GM23338 (cell line): ENCODE results near the gene BCL2. TPM values are rescaled to one million over a fixed set of nuclear protein-coding genes. Genes with fewer than 3 reads are reported as not detected.

Experiments used
- ATAC-seq: fragments of 200-7000 bp; cut with Tn5 transposase; 3 replicates; pipeline ENCODE4 v1.9.1; 2020
- DNase-seq: peaks from one replicate; pipeline ENCODE4 v3.0.0-alpha.2; 2015; ENCODE audit warnings: low spot score
- H2AFZ ChIP-seq: fragments of 200-600 bp; sonication (generic); 2 replicates; pipeline ENCODE4 v1.8.0; 2016; ENCODE audit warnings: antibody characterized with exemption, mild to moderate bottlenecking, moderate library complexity
- H3F3A ChIP-seq: fragments of 200-600 bp; sonication (generic); replicated peaks from 2 replicates; pipeline ENCODE4 v1.8.0; 2017; ENCODE audit warnings: antibody characterized with exemption, mixed run types, low read depth
- H3K27ac ChIP-seq: fragments of 200-600 bp; sonication (generic); 2 replicates; pipeline ENCODE4 v1.6.1; 2016; ENCODE audit warnings: low read depth
- H3K27me3 ChIP-seq: fragments of 200-600 bp; sonication (generic); 2 replicates; pipeline ENCODE4 v1.8.0; 2016; ENCODE audit warnings: mild to moderate bottlenecking, mixed run types, moderate library complexity; ENCODE audit not compliant: insufficient read depth
- H3K36me3 ChIP-seq: fragments of 200-600 bp; sonication (generic); 2 replicates; pipeline ENCODE4 v1.8.0; 2016; ENCODE audit warnings: mild to moderate bottlenecking; ENCODE audit not compliant: insufficient read depth
- H3K4me1 ChIP-seq: fragments of 200-600 bp; sonication (generic); 2 replicates; pipeline ENCODE4 v1.8.0; 2016; ENCODE audit warnings: mild to moderate bottlenecking, moderate library complexity; ENCODE audit not compliant: insufficient read depth
- H3K4me2 ChIP-seq: fragments of 200-600 bp; sonication (generic); 2 replicates; pipeline ENCODE4 v1.7.1; 2017; ENCODE audit warnings: mixed run types
- H3K4me3 ChIP-seq: fragments of 200-600 bp; sonication (generic); 2 replicates; pipeline ENCODE4 v1.6.1; 2016; ENCODE audit warnings: mixed run types
- H3K79me2 ChIP-seq: fragments of 200-600 bp; sonication (generic); replicated peaks from 2 replicates; pipeline ENCODE4 v1.8.0; 2017; ENCODE audit warnings: mild to moderate bottlenecking; ENCODE audit not compliant: insufficient read depth
- H3K9me2 ChIP-seq: fragments of 200-600 bp; sonication (generic); 2 replicates; pipeline ENCODE4 v1.8.0; 2017; ENCODE audit not compliant: insufficient read depth
- H4K20me1 ChIP-seq: fragments of 200-600 bp; sonication (generic); replicated peaks from 2 replicates; pipeline ENCODE4 v1.8.0; 2017; ENCODE audit warnings: mild to moderate bottlenecking; ENCODE audit not compliant: insufficient read depth
- H3K27ac Mint-ChIP-seq: 2 replicates; pipeline ENCODE4 v1.8.0; 2020; ENCODE audit warnings: inconsistent platforms, mild to moderate bottlenecking, moderate library complexity, mixed read lengths
- H3K27me3 Mint-ChIP-seq: 3 replicates; pipeline ENCODE4 v1.8.0; 2022; ENCODE audit warnings: low read depth, mild to moderate bottlenecking, moderate library complexity, mixed read lengths, inconsistent platforms; ENCODE audit not compliant: insufficient read depth, poor library complexity
- H3K36me3 Mint-ChIP-seq: 3 replicates; pipeline ENCODE4 v1.8.0; 2021; ENCODE audit warnings: low read depth, mild to moderate bottlenecking, inconsistent platforms, moderate library complexity, mixed read lengths
- H3K4me1 Mint-ChIP-seq: 3 replicates; pipeline ENCODE4 v1.8.0; 2020; ENCODE audit warnings: mild to moderate bottlenecking, inconsistent platforms, mixed read lengths
- H3K4me3 Mint-ChIP-seq: 3 replicates; pipeline ENCODE4 v1.8.0; 2021; ENCODE audit warnings: moderate library complexity, mild to moderate bottlenecking, inconsistent platforms, mixed read lengths
- H3K9me3 Mint-ChIP-seq: 3 replicates; pipeline ENCODE4 v1.8.0; 2020; ENCODE audit warnings: moderate library complexity, mild to moderate bottlenecking, inconsistent platforms, mixed read lengths
- CTCF ChIP-seq, 2 experiments: fragments of 200-600 bp in 1 of 2; sonication (generic) in 1 of 2; conservative IDR thresholded peaks; 2 replicates each; pipeline versions ENCODE4 v1.5.1 to v1.6.1; 2016 to 2017; ENCODE audit warnings: antibody characterized with exemption in 2 of 2, low read depth in 2 of 2, mild to moderate bottlenecking in 2 of 2, moderate library complexity in 1 of 2
- EZH2 ChIP-seq: fragments of 200-600 bp; sonication (generic); IDR thresholded peaks from one replicate; pipeline ENCODE4 v1.8.0; 2017; ENCODE audit warnings: antibody characterized with exemption, mild to moderate bottlenecking, low read depth; ENCODE audit not compliant: unreplicated experiment
- EZH2phosphoT487 ChIP-seq: fragments of 200-600 bp; sonication (generic); IDR thresholded peaks from one replicate; pipeline ENCODE4 v1.8.1; 2018; ENCODE audit warnings: antibody characterized with exemption; ENCODE audit not compliant: unreplicated experiment
- JUNB ChIP-seq: IDR thresholded peaks from one replicate; pipeline ENCODE4 v1.6.1; 2016; ENCODE audit warnings: antibody characterized with exemption; ENCODE audit not compliant: unreplicated experiment
- NANOG ChIP-seq: IDR thresholded peaks from 2 replicates; pipeline ENCODE4 v1.6.1; 2016; ENCODE audit warnings: antibody characterized with exemption, borderline replicate concordance
- POLR2AphosphoS5 ChIP-seq: IDR thresholded peaks from 2 replicates; pipeline ENCODE4 v1.6.1; 2016; ENCODE audit warnings: antibody characterized with exemption, low read depth
- REST ChIP-seq: IDR thresholded peaks from one replicate; pipeline ENCODE4 v1.6.1; 2018; ENCODE audit warnings: antibody characterized with exemption; ENCODE audit not compliant: unreplicated experiment
- STAT1 ChIP-seq: IDR thresholded peaks from one replicate; pipeline ENCODE4 v1.6.1; 2016; ENCODE audit warnings: antibody characterized with exemption; ENCODE audit not compliant: unreplicated experiment
- ZNF114 ChIP-seq: fragments of 250-450 bp; sonication (Bioruptor Pico); IDR thresholded peaks from 2 replicates; pipeline ENCODE4 v1.5.0; 2020; ENCODE audit warnings: mild to moderate bottlenecking, moderate library complexity
- ZNF331 ChIP-seq: fragments of 250-450 bp; sonication (Bioruptor Pico); IDR thresholded peaks from 2 replicates; pipeline ENCODE4 v1.5.0; 2020; ENCODE audit warnings: low read depth, mild to moderate bottlenecking, moderate library complexity
- ZNF462 ChIP-seq: fragments of 250-450 bp; sonication (Bioruptor Pico); IDR thresholded peaks from 2 replicates; pipeline ENCODE4 v1.5.0; 2020; ENCODE audit warnings: mild to moderate bottlenecking, moderate library complexity
- polyA plus RNA-seq: library from polyadenylated mRNA; unstranded; fragments of >200 nt; fragmentation: Nextera tagmentation; extraction: Ambion mirVana; gene quantifications from 2 replicates; pipeline ENCODE4 v1.2.1, GENCODE V29; 2016
- total RNA-seq: library from RNA; depleted of rRNA; stranded (reverse); fragments of >200 nt; shearing (Covaris generic); gene quantifications from 2 replicates; pipeline ENCODE4 v1.2.3, GENCODE V29; 2014

Gene BCL2
- total and polyA plus RNA-seq, 2 experiments from 2014 or later: 1.2 to 4.0 TPM

GRCh38 chr18:63322206-63322605 lies 2.6 kb upstream of the BCL2 start:
- no peak overlapping the region for H3K4me2 ChIP-seq
- Mint-ChIP-seq H3K27me3 (peaks cover 31% of the 10 kb centered on the region), H3K36me3 (no peaks in the 10 kb centered on the region; the same call in 2 of the 3 replicates), H3K27ac (no peak overlapping the region), H3K4me1 (peaks cover 25% of the 10 kb centered on the region), H3K9me3 (no peaks in the 10 kb centered on the region; the same call in 2 of the 3 replicates), H3K4me3 (no peak overlapping the region)
- H2AFZ ChIP-seq: peak overlapping the region; percentile 19; the same call in 1 of the 2 replicates
- H3K4me1 ChIP-seq: peaks cover 25% of the 10 kb centered on the region
- peaks cover 39% of the 10 kb centered on the region for H3K27me3 ChIP-seq
- H3K27ac ChIP-seq: no peak overlapping the region
- no peaks in the 10 kb centered on the region for H4K20me1 ChIP-seq
- peaks cover 7% of the 10 kb centered on the region; the same call in 1 of the 2 replicates for H3F3A ChIP-seq
- TF ChIP-seq EZH2 (no peak), POLR2AphosphoS5 (no peak), ZNF114 (CRISPR knock-in tag) (no peak), ZNF331 (no peak), JUNB (no peak), CTCF (conservative IDR thresholded peaks at IDR 0.05; ENCODE audit: low read depth in 2 of 2) (no peak), REST (no peak), STAT1 (no peak), NANOG (no peak), EZH2phosphoT487 (no peak), ZNF462 (CRISPR knock-in tag) (no peak)
- no peaks in the 10 kb centered on the region for H3K9me2 ChIP-seq
- ATAC-seq (no peak), DNase-seq (no peak)
- no peaks in the 10 kb centered on the region for H3K36me3 ChIP-seq
- H3K4me3 ChIP-seq: no peak overlapping the region
- H3K79me2 ChIP-seq: no peaks in the 10 kb centered on the region
